Astrocyte of the spinal cord (primary cell): ENCODE measurements around the gene ZNF280C.
A peak's percentile ranks its signal among the peaks of the same experiment; 100 is the strongest.

Source experiments
- DNase-seq: peaks from one replicate; pipeline ENCODE4 v3.0.0; 2011; ENCODE audit warnings: low read depth, low spot score
- H3K4me3 ChIP-seq: 2 replicates; pipeline ENCODE4 v1.5.1; 2011; ENCODE audit warnings: low read depth, mild to moderate bottlenecking, low read length, moderate library complexity
- CTCF ChIP-seq: IDR thresholded peaks from 2 replicates; pipeline ENCODE4 v1.5.1; 2012; ENCODE audit warnings: low read depth, mild to moderate bottlenecking, low read length, inconsistent platforms
- in situ Hi-C: cut with HindIII; loops from 2 replicates; pipeline ENCODE4 v1.10.0; 2017; ENCODE audit warnings: low sequenced_read_pairs

The ZNF280C gene

GRCh38 chrX:130174045-130174704 lies 94.5 kb downstream of the ZNF280C start:
- in situ Hi-C loops, result no loop called here
- DNase-seq, result peak; percentile 44
- no peak for TF ChIP-seq CTCF
- no peak overlapping the region for H3K4me3 ChIP-seq

- DNase-seq, result peak; percentile 77
- H3K4me3 ChIP-seq, result no peak overlapping the region
- in situ Hi-C loops, result no loop called here
- TF ChIP-seq CTCF, result no peak
These were observed 95.4 kb downstream of the ZNF280C start for GRCh38 chrX:130173190-130173895.

GRCh38 chrX:130172127-130172845 lies 96.4 kb downstream of the ZNF280C start:
- in situ Hi-C loops, result no loop called here
- no peak for TF ChIP-seq CTCF
- DNase-seq, result no peak
- peak overlapping the region; percentile 44 for H3K4me3 ChIP-seq

GRCh38 chrX:130171446-130172126 lies 97.1 kb downstream of the ZNF280C start, which contains the start of gene RAB33A:
Gene RAB33A (plus strand): TSS chrX:130171962. CDS start chrX:130172063, 101 bp downstream.
- DNase-seq, result no peak

GRCh38 chrX:130170752-130171445 lies 97.8 kb downstream of the ZNF280C start:
- peak overlapping the region; percentile 44 for H3K4me3 ChIP-seq
- DNase-seq, result no peak
- in situ Hi-C loops, result no loop called here
- no peak for TF ChIP-seq CTCF

More at GRCh38 chrX:130171446-130172126, 97.1 kb downstream of the ZNF280C start, which contains the start of gene RAB33A:
- in situ Hi-C loops, result no loop called here
- H3K4me3 ChIP-seq, result peak within 1 kb of the TSS; percentile 44
- no peak for TF ChIP-seq CTCF

- peak overlapping the region; percentile 69 for H3K4me3 ChIP-seq
- no peak for DNase-seq
- in situ Hi-C loops, result no loop called here
- no peak for TF ChIP-seq CTCF
These were observed 101.7 kb downstream of the ZNF280C start for GRCh38 chrX:130167040-130167439.
